Measurements from ENCODE around the gene TTC27.
"Not testable (repeated sequence)": the region's sequence is repeated elsewhere in the genome, so short reads cannot be mapped to it uniquely, and the experiment has no call there.

Gene TTC27

DNA sequence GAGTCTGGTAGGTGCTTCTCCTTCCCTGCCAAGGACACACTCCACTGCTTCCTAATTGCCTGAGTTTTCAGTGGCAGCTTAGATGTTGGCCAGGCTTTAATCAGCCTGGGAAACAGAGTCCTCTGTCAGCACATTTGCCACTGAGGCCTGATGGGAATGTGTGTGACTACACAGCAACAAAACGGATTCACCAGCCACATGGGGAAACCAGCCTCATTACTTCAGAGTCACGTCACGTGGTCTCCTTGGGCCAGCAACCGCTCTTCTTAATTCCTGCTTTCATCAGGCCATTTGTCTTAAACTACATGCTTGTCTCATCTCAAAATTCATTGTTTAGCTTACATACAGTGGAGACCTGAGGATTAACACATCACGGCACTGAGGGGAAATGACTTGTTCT, 225.0 kb downstream of the TTC27 start:
- DNase-seq (ENCODE audit: low read depth): no peak

DNA sequence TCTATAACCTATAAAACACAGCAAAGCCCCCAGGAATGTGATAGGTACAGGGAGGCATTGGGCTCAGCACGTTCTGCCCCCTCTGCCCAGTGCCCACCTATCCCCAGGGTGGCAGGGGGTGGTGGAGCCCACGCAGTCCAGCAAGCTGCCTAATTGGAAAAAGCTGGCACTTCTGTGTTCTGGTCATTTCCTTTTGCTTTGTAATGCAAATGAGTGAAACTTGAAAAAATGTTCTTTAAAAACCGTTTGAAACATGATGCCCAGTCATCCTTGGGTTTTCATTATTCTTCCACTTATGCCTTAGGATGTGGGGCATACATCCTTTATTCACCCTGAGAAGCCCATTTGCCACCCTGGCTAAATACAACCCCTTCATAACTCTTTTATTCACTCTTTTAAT, 229.0 kb downstream of the TTC27 start:
- no peak for DNase-seq (ENCODE audit: low read depth)

DNA sequence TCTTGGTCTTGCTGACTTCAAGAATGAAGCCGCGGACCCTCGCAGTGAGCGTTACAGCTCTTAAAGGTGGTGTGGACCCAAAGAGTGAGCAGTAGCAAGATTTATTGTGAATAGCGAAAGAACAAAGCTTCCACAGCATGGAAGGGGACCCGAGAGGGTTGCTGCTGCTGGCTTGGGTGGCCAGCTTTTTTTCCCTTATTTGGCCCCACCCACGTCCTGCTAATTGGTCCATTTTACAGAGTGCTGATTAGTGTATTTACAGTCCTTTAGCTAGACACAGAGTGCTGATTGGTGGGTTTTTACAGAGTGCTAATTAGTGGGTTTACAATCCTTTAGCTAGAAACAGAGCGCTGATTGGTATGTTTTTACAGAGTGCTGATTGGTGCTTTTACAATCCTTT, 230.9 kb downstream of the TTC27 start:
- no peak for DNase-seq (ENCODE audit: low read depth)

DNA sequence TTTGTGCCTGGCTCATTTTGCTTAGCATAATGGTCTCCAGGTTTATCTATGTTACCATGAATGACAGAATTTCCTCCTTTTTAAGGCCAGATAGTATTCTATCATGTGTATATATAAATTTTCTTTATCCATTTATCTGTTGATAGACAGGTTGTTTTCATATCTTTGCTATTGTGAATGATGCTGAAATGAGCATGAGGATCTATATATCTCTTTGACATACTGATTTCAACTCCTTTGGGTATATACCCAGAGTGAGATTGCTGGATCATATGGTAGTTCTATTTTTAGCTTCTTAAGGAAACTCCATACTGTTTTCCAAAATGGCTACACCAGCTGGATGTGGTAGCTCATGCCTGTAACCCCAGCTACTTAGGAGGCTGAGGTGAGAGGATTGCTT, 232.5 kb downstream of the TTC27 start:
- DNase-seq (ENCODE audit: low read depth): no peak

DNA sequence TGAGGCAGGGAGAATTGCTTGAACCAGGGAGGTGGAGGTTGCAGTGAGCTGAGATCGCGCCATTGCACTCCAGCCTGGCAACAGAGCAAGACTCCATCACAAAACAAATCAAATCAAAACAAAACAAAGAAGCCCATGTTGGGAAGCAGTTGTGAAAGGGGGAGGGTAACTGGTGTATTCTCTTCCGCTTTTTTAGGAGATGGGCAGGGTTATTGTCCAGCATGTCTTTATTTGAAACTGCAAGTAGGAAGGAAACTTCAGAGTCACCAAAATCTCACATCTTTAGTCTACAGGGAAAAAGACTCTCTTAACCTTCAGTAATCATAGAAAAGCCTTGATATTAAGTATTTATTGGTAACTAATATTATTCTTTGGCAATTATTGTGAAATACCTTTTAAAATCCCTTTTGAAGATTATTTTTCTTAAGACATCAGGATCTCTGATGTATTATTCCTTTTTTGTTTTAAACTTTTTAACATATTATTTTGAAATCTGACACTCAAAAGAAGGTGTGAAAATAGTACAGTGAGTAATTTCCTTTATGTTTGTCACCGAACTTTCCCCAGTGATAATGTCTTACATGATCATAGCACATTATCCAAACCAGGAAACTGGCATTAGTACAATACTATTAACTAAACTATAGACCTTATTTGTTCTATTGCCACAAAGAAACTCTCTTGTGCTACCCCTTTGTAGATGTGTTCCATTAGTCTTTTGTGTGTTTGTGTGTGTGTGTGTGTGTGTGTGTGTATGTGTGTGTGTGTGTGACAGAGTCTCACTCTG, 234.6 kb downstream of the TTC27 start:
- DNase-seq (ENCODE audit: low read depth): no peak

DNA sequence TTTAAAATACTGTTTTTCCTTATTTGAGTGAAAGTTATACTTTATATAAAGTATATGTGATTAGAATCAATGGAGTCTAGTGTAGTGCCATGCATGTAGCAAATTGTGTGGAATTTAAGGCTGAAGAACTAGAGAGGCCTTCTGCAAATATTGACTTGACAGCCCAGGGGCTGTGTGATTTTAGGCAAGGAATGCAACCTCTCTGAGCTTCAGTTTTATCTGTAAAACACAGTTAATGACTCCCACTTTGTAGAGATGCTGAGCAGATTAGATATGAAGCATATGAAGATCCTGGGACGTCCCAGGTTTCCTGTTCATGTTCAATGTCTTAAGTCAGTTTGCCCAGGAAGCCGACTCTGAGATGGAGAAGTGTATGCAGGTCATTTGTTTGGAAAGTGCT, 235.5 kb downstream of the TTC27 start:
- no peak for DNase-seq (ENCODE audit: low read depth)

DNA sequence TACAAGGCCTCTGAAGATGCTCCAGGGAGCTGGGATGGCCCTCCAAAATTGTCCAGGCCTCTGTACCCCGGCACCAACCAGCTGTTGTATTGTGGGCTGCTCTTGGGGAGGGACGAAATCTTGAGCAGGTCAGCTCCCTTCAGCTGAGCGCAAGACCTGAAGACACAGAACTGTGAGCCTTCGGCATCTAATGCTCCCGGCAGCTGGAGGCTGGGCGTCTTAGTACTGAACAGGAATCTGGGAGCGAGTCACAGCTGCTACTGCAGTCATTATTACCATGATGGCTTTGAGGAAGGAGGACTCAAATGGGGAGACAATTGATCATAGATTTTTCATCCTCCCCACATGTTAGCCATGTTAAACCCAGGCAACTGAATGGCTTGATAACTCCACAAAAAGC, 236.0 kb downstream of the TTC27 start:
- no peak for DNase-seq (ENCODE audit: low read depth)

DNA sequence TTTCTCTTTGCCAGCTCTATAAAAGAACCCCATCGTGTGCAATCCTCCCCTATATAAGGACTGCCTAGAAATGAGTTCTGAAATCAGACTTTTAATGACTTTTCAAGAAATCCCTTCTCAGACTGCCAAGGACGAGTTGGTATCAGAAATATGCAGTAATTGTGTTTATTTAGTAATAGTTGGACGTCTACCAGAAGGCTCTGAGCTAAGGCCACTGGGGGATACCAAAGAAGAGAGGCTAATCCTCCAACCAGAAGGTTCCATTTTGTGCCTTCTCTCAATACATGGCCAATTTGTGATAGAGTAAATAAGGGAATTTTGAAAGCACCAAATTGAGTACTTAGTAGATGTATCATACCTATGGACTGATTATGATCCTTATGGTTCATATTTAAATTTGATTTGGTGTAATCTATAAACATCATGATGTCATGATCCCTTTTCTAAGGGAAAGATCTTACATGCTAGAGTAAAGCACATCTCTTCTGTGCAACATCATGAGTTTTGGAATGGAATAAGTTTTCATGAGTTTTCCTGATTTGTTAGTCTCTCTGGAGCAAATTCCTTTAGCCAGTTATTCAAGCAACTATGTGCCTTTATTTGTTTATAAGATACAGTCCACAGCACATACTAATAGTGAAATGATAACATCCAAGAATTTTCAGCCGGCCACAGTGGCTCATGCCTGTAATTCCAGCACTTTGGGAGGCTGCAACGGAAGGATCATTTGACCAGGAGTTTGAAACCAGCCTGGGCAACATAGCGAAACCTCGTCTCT, 236.7 kb downstream of the TTC27 start:
- peak; percentile 22 for DNase-seq (ENCODE audit: low read depth)

DNA sequence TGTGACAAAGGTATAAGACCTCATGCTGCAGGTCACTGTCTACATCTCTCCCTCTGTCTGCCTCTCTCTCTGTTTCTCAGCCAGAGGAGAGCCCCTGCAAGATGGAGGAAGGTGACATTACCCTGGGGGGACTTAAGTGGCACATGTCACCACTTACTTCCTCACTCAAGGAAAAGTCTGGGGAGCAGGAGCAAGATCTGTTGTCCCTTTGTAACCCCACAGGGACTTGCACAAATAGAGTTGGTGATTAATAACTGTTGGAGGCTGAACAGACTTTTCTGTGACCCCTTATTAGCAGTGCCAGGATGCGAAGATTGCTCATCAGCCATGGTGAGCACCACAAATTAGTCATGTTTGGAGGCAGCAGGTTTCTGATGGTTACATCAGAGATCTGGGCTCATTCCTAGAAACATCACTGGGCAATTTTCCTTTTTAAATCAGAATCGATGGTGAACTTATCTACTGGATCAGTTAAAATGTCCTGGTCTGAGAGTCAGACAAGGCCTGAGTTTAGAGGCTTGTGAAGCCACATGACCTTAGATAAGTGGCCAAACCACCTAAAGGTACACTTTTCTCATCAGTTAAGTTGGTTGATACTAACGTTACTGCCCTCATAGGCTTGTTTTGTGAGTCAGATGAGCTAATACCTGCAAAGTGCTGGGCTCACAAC, 237.7 kb downstream of the TTC27 start:
- peak; percentile 90 for DNase-seq (ENCODE audit: low read depth)

DNA sequence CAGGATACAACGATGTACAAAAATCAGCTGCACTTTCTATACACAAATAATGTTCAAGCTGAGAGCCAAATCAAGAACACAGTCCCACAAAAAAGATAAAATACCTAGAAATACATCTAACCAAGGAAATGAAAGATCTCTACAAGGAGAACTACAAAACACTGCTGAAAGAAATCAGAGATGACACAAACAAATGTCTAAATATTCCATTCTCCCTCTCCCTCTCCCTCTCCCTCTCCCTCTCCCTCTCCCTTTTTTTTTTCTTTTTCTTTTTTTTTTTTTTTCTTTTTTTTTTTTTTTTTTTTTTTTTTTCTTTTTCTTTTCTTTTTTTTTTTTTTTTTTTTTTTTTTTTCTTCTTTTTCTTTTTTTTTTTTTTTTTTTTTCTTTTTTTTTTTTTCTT, 238.6 kb downstream of the TTC27 start:
- not testable (repeated sequence) for DNase-seq (ENCODE audit: low read depth)

Measured in HS-5 (cell line).